ENCODE results near the gene PPM1H. TPM values are rescaled to one million over a fixed set of nuclear protein-coding genes. Genes with fewer than 3 reads are reported as not detected.

Gene PPM1H
- total RNA-seq, 2 donors from 2014 or later, result 27.0 to 46.9 TPM

DNA sequence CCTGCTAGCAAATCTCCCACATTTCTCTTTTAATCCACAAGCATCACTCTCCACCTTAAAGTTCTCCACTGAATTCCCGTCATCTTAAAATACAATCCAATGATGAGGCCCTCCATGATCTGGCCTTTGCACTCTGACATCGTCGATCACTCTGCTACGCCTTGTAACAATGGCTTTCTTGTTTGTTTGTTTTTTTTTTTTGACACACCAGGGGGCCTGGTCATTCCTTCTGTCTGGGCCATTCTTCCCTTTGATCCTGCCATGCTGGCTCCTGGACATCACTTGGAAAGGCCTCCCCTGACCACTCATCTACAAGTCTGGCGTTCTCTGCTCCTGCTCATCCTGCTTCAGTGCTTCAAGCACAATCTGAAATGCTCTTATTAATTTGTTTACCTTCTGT, 233.5 kb downstream of the PPM1H start:
- DNase-seq (ENCODE audit: low spot score), result no peak
- WGBS, result 83% methylated on average over 5 of the region's 5 CpGs
- Histone ChIP-seq H3K4me3 (no peak overlapping the region), H3K9me3 (no peaks in the 10 kb centered on the region), H3K4me1 (replicated peaks) (peaks cover 3% of the 10 kb centered on the region), H3K27me3 (replicated peaks; ENCODE audit: insufficient read depth) (no peaks in the 10 kb centered on the region), H3K27ac (no peak overlapping the region), H3K36me3 (no peaks in the 10 kb centered on the region)
- intact Hi-C loops (cut with DNase I), result no loop called here
- TF ChIP-seq POLR2A (IDR thresholded peaks at IDR 0.05) (no peak), POLR2AphosphoS5 (IDR thresholded peaks at IDR 0.05) (peak; percentile 15)

DNA sequence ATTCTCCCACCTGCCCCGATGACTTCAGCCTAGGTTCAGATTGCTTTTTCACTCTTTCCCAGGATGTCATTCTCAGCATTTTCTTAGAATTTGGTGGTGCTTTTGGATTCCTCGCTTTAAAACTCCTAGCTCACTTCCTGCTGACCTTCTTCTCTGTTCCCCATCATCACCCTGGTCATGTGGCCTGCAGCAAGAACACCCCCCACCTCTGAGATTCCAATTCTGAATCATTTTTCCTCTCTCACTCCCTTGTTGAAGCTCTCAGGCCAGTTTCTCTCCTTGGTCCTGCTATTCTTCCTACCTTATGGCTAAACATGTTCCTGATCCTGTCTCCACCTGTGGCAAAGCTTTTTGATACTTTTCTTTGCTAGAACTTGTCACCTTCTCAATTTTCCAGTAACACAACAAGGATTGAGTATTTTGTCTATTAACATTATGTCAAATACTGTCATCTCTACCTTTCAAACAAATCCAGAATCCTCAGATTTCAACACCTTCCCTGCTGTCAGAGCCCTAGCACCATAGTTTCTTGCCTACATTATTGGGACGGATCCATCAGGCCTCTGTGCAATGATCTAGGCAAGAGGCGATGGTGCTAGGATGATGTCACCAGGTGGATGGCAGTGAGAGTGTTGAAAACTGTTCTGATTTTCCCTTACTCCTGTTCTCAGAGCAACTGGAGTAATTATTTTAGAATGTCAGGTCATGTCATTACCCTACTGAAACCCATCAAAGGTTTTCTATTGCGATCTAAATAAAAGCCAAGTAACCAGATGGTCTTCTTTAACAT, 234.7 kb downstream of the PPM1H start:
- H3K4me1 ChIP-seq (replicated peaks), result peaks cover 3% of the 10 kb centered on the region

DNA sequence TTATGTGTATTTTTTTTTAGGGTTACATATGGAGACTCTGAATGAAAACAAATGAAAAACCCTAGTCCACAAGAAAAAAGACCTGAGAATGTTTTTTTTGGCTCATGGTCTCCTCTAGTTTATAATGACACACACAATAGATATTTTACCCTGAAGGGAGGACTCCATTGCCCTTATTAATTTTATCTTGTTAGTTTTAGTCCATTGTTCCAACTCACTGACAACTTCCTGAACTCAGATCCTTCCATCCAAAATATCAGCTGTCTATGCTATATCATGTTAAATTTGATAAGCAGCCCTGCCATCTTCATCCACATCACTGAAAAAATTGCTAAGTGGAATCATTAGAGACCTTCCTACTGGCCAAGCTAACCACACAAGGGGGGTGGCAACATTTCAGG, 236.2 kb downstream of the PPM1H start:
- intact Hi-C loops (cut with DNase I), result no loop called here
- H3K27ac ChIP-seq, result no peak overlapping the region
- H3K36me3 ChIP-seq, result no peaks in the 10 kb centered on the region
- H3K4me1 ChIP-seq (replicated peaks), result peaks cover 3% of the 10 kb centered on the region
- TF ChIP-seq POLR2AphosphoS5 (IDR thresholded peaks at IDR 0.05) (no peak), POLR2A (IDR thresholded peaks at IDR 0.05) (no peak)
- TF ChIP-seq, protein P1, sequence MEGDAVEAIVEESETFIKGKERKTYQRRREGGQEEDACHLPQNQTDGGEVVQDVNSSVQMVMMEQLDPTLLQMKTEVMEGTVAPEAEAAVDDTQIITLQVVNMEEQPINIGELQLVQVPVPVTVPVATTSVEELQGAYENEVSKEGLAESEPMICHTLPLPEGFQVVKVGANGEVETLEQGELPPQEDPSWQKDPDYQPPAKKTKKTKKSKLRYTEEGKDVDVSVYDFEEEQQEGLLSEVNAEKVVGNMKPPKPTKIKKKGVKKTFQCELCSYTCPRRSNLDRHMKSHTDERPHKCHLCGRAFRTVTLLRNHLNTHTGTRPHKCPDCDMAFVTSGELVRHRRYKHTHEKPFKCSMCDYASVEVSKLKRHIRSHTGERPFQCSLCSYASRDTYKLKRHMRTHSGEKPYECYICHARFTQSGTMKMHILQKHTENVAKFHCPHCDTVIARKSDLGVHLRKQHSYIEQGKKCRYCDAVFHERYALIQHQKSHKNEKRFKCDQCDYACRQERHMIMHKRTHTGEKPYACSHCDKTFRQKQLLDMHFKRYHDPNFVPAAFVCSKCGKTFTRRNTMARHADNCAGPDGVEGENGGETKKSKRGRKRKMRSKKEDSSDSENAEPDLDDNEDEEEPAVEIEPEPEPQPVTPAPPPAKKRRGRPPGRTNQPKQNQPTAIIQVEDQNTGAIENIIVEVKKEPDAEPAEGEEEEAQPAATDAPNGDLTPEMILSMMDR (IDR thresholded peaks at IDR 0.05), result no peak
- no peak for DNase-seq (ENCODE audit: low spot score)
- H3K4me3 ChIP-seq, result no peak overlapping the region
- H3K9me3 ChIP-seq, result no peaks in the 10 kb centered on the region
- H3K27me3 ChIP-seq (replicated peaks; ENCODE audit: insufficient read depth), result no peaks in the 10 kb centered on the region

More for the DNA sequence above, 234.7 kb downstream of the PPM1H start:
- whole genome bisulfite sequencing, result 95% methylated on average over 5 of the region's 5 CpGs
- H3K27ac ChIP-seq, result no peak overlapping the region
- DNase-seq (ENCODE audit: low spot score), result no peak
- H3K9me3 ChIP-seq, result no peaks in the 10 kb centered on the region
- no peak overlapping the region for H3K4me3 ChIP-seq
- no peaks in the 10 kb centered on the region for H3K27me3 ChIP-seq (replicated peaks; ENCODE audit: insufficient read depth)
- intact Hi-C loops (cut with DNase I), result no loop called here
- no peaks in the 10 kb centered on the region for H3K36me3 ChIP-seq
- no peak for TF ChIP-seq POLR2AphosphoS5 (IDR thresholded peaks at IDR 0.05)
- TF ChIP-seq POLR2A (IDR thresholded peaks at IDR 0.05), result no peak
- TF ChIP-seq, protein P1 (IDR thresholded peaks at IDR 0.05), result no peak

DNA sequence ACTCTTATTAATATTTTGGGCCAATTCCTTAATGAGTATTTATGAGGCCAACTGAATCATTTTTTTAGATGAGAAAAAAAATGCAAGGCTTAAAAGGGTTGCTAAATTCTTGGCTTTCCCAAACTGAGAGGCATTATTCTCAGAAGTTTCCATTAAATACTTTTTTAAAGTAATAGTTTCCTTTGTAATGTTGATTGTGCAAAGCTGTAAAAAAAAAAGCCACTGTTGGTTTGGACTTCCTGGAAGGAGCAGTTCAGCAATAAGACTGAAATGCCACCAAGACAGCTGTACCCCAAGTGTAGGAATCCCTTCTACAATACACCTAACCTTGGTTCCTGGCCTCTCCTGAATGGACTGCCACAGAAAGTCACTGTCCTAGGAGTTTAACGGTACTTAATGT, 237.1 kb downstream of the PPM1H start:
- Histone ChIP-seq H3K27ac (no peak overlapping the region), H3K9me3 (no peaks in the 10 kb centered on the region), H3K4me3 (no peak overlapping the region), H3K36me3 (no peaks in the 10 kb centered on the region), H3K27me3 (replicated peaks; ENCODE audit: insufficient read depth) (no peaks in the 10 kb centered on the region), H3K4me1 (replicated peaks) (peaks cover 3% of the 10 kb centered on the region)
- intact Hi-C loops (cut with DNase I), result no loop called here
- DNase-seq (ENCODE audit: low spot score), result no peak
- TF ChIP-seq, protein P1 (IDR thresholded peaks at IDR 0.05), result no peak
- TF ChIP-seq POLR2AphosphoS5 (IDR thresholded peaks at IDR 0.05), result no peak
- no peak for TF ChIP-seq POLR2A (IDR thresholded peaks at IDR 0.05)
- 83% methylated on average over 1 of the region's 1 CpG for WGBS

DNA sequence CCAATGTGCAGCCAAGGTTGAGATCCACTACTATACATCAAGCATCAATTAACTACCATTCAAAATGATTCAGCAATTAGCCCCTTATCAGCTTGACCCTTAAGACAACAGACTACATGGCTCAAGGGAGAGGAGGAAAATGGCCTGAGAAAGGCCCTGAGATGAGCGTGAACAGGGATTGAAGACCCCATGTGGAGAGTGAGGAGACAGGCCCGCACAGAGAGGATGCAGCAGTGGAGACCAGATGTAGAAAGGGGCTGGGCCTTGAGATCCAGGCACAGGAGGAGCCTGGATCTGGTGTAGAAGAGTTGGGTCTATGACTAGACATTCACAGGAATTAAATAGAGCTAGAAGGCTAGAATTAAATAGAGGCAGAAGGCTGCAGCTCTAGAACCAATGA, 239.3 kb downstream of the PPM1H start:
- WGBS, result 92% methylated on average over 2 of the region's 2 CpGs
- no peak for TF ChIP-seq POLR2AphosphoS5 (IDR thresholded peaks at IDR 0.05)
- Histone ChIP-seq H3K4me1 (replicated peaks) (no peaks in the 10 kb centered on the region), H3K27me3 (replicated peaks; ENCODE audit: insufficient read depth) (no peaks in the 10 kb centered on the region), H3K27ac (no peak overlapping the region), H3K4me3 (no peak overlapping the region), H3K9me3 (no peaks in the 10 kb centered on the region), H3K36me3 (no peaks in the 10 kb centered on the region)
- intact Hi-C loops (cut with DNase I), result no loop called here
- no peak for DNase-seq (ENCODE audit: low spot score)

DNA sequence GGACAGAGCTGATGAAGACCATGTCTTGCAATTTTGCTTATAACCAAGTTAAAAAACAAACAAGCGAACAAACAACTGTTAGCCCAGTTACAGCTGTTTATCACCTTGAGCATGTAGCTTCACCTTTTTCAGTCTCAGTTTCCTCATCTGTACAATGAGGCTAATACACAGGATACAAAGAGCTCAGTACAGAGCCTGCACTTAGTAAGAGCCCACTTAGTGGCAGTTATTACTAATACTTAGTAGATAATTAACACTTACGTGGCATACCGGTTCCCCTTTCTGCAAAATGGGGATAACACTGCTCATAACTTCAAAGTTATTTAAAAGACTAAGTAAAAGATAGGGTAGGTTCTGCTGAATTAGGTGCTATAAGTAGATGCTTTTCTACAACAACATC, 240.3 kb downstream of the PPM1H start:
- H3K9me3 ChIP-seq, result no peaks in the 10 kb centered on the region
- WGBS, result 91% methylated on average over 3 of the region's 3 CpGs
- TF ChIP-seq POLR2AphosphoS5 (IDR thresholded peaks at IDR 0.05) (no peak), POLR2A (IDR thresholded peaks at IDR 0.05) (no peak)
- TF ChIP-seq, protein P1 (IDR thresholded peaks at IDR 0.05), result no peak
- H3K27me3 ChIP-seq (replicated peaks; ENCODE audit: insufficient read depth), result no peaks in the 10 kb centered on the region
- no peaks in the 10 kb centered on the region for H3K4me1 ChIP-seq (replicated peaks)
- intact Hi-C loops (cut with DNase I), result no loop called here
- no peak overlapping the region for H3K27ac ChIP-seq
- no peak for DNase-seq (ENCODE audit: low spot score)
- no peaks in the 10 kb centered on the region for H3K36me3 ChIP-seq
- H3K4me3 ChIP-seq, result no peak overlapping the region

Data from prostate gland (tissue), 2 donors.